NB4 (cell line): ENCODE results near the gene LRMDA.

Experiments used
- DNase-seq: peaks from one replicate; pipeline ENCODE4 v3.0.0; 2010; ENCODE audit warnings: low read depth
- H3K4me3 ChIP-seq: one replicate; pipeline ENCODE4 v1.5.1; 2011; ENCODE audit warnings: mild to moderate bottlenecking, low read depth, low read length, moderate library complexity
- CTCF ChIP-seq: IDR thresholded peaks from one replicate; pipeline ENCODE4 v1.5.1; 2012; ENCODE audit warnings: low read depth, low read length
- MAX ChIP-seq: IDR thresholded peaks from 2 replicates; pipeline ENCODE4 v1.6.1; 2011; ENCODE audit warnings: low read depth, low read length
- MYC ChIP-seq: IDR thresholded peaks from 2 replicates; pipeline ENCODE4 v1.6.1; 2011; ENCODE audit warnings: low read depth, low read length
- POLR2A ChIP-seq: IDR thresholded peaks from 2 replicates; pipeline ENCODE4 v1.6.1; 2011; ENCODE audit warnings: mild to moderate bottlenecking; ENCODE audit not compliant: insufficient read length; ENCODE audit errors: extremely low read depth

The LRMDA gene

GRCh38 chr10:75585294-75585693 is 153.9 kb downstream of the LRMDA start:
- no peak for DNase-seq
- TF ChIP-seq MAX, result no peak
- no peak for TF ChIP-seq CTCF
- no peak for TF ChIP-seq POLR2A
- TF ChIP-seq MYC, result no peak
- H3K4me3 ChIP-seq, result no peak overlapping the region

GRCh38 chr10:75586814-75587213 is 155.4 kb downstream of the LRMDA start:
- no peak overlapping the region for H3K4me3 ChIP-seq
- no peak for DNase-seq
- no peak for TF ChIP-seq MAX
- TF ChIP-seq POLR2A, result no peak
- no peak for TF ChIP-seq MYC
- no peak for TF ChIP-seq CTCF

- no peak for DNase-seq
- no peak overlapping the region for H3K4me3 ChIP-seq
- TF ChIP-seq MAX (no peak), POLR2A (no peak), CTCF (no peak), MYC (no peak)
Observed at GRCh38 chr10:75588031-75588430, 156.6 kb downstream of the LRMDA start.

GRCh38 chr10:75589895-75590654 is 158.7 kb downstream of the LRMDA start:
- no peak overlapping the region for H3K4me3 ChIP-seq
- DNase-seq, result no peak
- TF ChIP-seq CTCF (no peak), POLR2A (no peak), MAX (no peak), MYC (no peak)

- DNase-seq, result no peak
- H3K4me3 ChIP-seq, result no peak overlapping the region
- no peak for TF ChIP-seq MYC
Observed at GRCh38 chr10:75592151-75592787, 160.8 kb downstream of the LRMDA start.

- TF ChIP-seq MAX (no peak), POLR2A (no peak), CTCF (no peak), MYC (no peak)
- DNase-seq, result no peak
Observed at GRCh38 chr10:75592791-75593643, 161.6 kb downstream of the LRMDA start.

More at GRCh38 chr10:75592791-75593643, 161.6 kb downstream of the LRMDA start:
- H3K4me3 ChIP-seq, result no peak overlapping the region
